CD4-positive, alpha-beta T cell (primary cell): ENCODE measurements around the gene SMR3B. TPM values are rescaled to one million over a fixed set of nuclear protein-coding genes. Genes with fewer than 3 reads are reported as not detected.

ENCODE experiments used
- ATAC-seq: fragments of 200-7000 bp; cut with Tn5 transposase; one replicate; pipeline ENCODE4 v1.10.0; 2022; ENCODE audit warnings: mild to moderate bottlenecking; ENCODE audit not compliant: poor library complexity
- CTCF ChIA-PET: fragments of 350-600 bp; sonication (Branson Sonifier 250); formaldehyde crosslinking; loops from one replicate; lab custom pipeline; 2021; ENCODE audit warnings: antibody characterized with exemption, inconsistent platforms; lab: Charles Lee
- POLR2A ChIA-PET: fragments of 350-600 bp; sonication (Branson Sonifier 250); formaldehyde crosslinking; loops from one replicate; lab custom pipeline; 2021; ENCODE audit warnings: antibody characterized with exemption, inconsistent platforms; lab: Charles Lee
- DNase-seq, 14 experiments: peaks; one replicate each; pipeline ENCODE4 v3.0.0-alpha.2; 2013 to 2020; ENCODE audit warnings: mixed read lengths in 2 of 14
- H3K27ac ChIP-seq, 2 donors: one replicate each; pipeline versions ENCODE4 v1.5.1 to v1.7.0; 2013; ENCODE audit warnings: low read length in 2 of 2, low read depth in 1 of 2, mild to moderate bottlenecking in 1 of 2
- H3K27me3 ChIP-seq, 2 experiments: 1 replicate in 1 of 2; 2 replicates in 1 of 2; pipeline versions ENCODE4 v1.6.1 to v1.7.0; 2013; ENCODE audit warnings: low read length in 2 of 2, control low read depth in 1 of 2, mild to moderate bottlenecking in 1 of 2, moderate library complexity in 1 of 2; ENCODE audit not compliant: insufficient read depth in 2 of 2, control insufficient read depth in 1 of 2
- H3K36me3 ChIP-seq: one replicate; pipeline ENCODE4 v1.6.1; 2013; ENCODE audit warnings: low read length, control low read depth; ENCODE audit not compliant: insufficient read depth
- H3K4me1 ChIP-seq: one replicate; pipeline ENCODE4 v1.6.1; 2013; ENCODE audit warnings: low read length, control low read depth; ENCODE audit not compliant: insufficient read depth
- H3K4me3 ChIP-seq: one replicate; pipeline ENCODE4 v1.5.1; 2013; ENCODE audit warnings: mild to moderate bottlenecking, low read length, moderate library complexity
- H3K9me3 ChIP-seq, 2 experiments: 1 replicate in 1 of 2; 2 replicates in 1 of 2; pipeline versions ENCODE4 v1.6.1 to v1.7.0; 2013; ENCODE audit warnings: low read length in 2 of 2, mild to moderate bottlenecking in 2 of 2, control low read depth in 1 of 2, moderate library complexity in 1 of 2; ENCODE audit not compliant: control insufficient read depth in 1 of 2, insufficient read depth in 1 of 2
- H3K27ac Mint-ChIP-seq: one replicate; pipeline ENCODE4 v1.8.0; 2020; ENCODE audit warnings: mixed read lengths
- H3K27me3 Mint-ChIP-seq: one replicate; pipeline ENCODE4 v1.8.0; 2021; ENCODE audit warnings: mixed read lengths
- H3K36me3 Mint-ChIP-seq: one replicate; pipeline ENCODE4 v1.8.0; 2021; ENCODE audit warnings: low read depth, mixed read lengths
- H3K4me1 Mint-ChIP-seq: one replicate; pipeline ENCODE4 v1.8.0; 2021; ENCODE audit warnings: low read depth, mixed read lengths
- H3K4me3 Mint-ChIP-seq: one replicate; pipeline ENCODE4 v1.8.0; 2020; ENCODE audit warnings: mild to moderate bottlenecking, mixed read lengths
- H3K9me3 Mint-ChIP-seq: one replicate; pipeline ENCODE4 v1.8.0; 2020; ENCODE audit warnings: mixed read lengths
- CTCF ChIP-seq: fragments of 200-600 bp; IDR thresholded peaks from one replicate; pipeline ENCODE4 v1.8.0; 2022; ENCODE audit warnings: antibody characterized with exemption, mild to moderate bottlenecking
- intact Hi-C, 2 experiments: fragments of 100-400 bp; cut with DNase I in 1 of 2; cut with micrococcal nuclease in 1 of 2; formaldehyde crosslinking; loops; one replicate each; pipeline versions ENCODE4 v1.15.1 to v1.9.0; 2023 to 2025; cut with DNase I, micrococcal nuclease
- polyA plus RNA-seq, 2 donors: library from polyadenylated mRNA; unstranded; fragments of 120-200 nt; gene quantifications; one replicate each; pipeline ENCODE4 v1.2.1, GENCODE V29; 2013
- total RNA-seq, 174 experiments: library from RNA in 2 of 174; stranded (reverse) in 2 of 174; gene quantifications; one replicate each; pipeline ENCODE4 v1.2.3 and lab custom pipeline; 2021 to 2026

SMR3B gene
- not detected for total RNA-seq
- polyA plus RNA-seq (2013, experiment 1 of 2), result not detected
- not detected for polyA plus RNA-seq (2013, experiment 2 of 2)
- total RNA-seq (lab: John Stamatoyannopoulos, UW), result 0 to 0.06 (median 0) reads per million in 172 experiments

GRCh38 chr4:70382691-70383181, at the start of gene SMR3B:
TSS of gene SMR3B (plus strand) at chr4:70383131. CDS start at chr4:70384511, 1,380 bp downstream.
- peaks cover 0 to 9% of the 10 kb centered on the region in 2 experiments for H3K9me3 ChIP-seq
- no peak within 1 kb of the TSS for H3K4me3 ChIP-seq
- CTCF ChIA-PET, result no interaction called here
- H3K4me3 Mint-ChIP-seq, result no peak within 1 kb of the TSS
- no peaks in the 10 kb centered on the region for H3K27me3 ChIP-seq
- intact Hi-C loops, result no loop called here
- no peaks in the 10 kb centered on the region for H3K27me3 Mint-ChIP-seq
- no peaks in the 10 kb centered on the region for H3K36me3 ChIP-seq
- POLR2A ChIA-PET, result no interaction called here
- H3K27ac Mint-ChIP-seq, result no peak within 1 kb of the TSS
- DNase-seq (no peak), ATAC-seq (no peak)
- TF ChIP-seq CTCF, result no peak
- no peaks in the 10 kb centered on the region for H3K36me3 Mint-ChIP-seq
- H3K4me1 ChIP-seq, result no peaks in the 10 kb centered on the region
- no peaks in the 10 kb centered on the region for H3K4me1 Mint-ChIP-seq
- H3K9me3 Mint-ChIP-seq, result peaks cover 2% of the 10 kb centered on the region
- H3K27ac ChIP-seq, result no peak within 1 kb of the TSS

GRCh38 chr4:70334681-70335080, 48.2 kb upstream of the SMR3B start, which contains the start of gene CABS1:
TSS of gene CABS1 (plus strand) at chr4:70334981. CDS start at chr4:70335040, 59 bp downstream.
- Histone ChIP-seq H3K4me1 (no peaks in the 10 kb centered on the region), H3K4me3 (no peak within 1 kb of the TSS), H3K27me3 (no peaks in the 10 kb centered on the region), H3K9me3 (no peaks in the 10 kb centered on the region), H3K27ac (no peak within 1 kb of the TSS), H3K36me3 (no peaks in the 10 kb centered on the region)
- no peak for TF ChIP-seq CTCF
- Mint-ChIP-seq H3K36me3 (no peaks in the 10 kb centered on the region), H3K27ac (no peak within 1 kb of the TSS), H3K4me1 (no peaks in the 10 kb centered on the region), H3K4me3 (no peak within 1 kb of the TSS), H3K9me3 (no peaks in the 10 kb centered on the region), H3K27me3 (no peaks in the 10 kb centered on the region)
- DNase-seq (no peak), ATAC-seq (no peak)
- POLR2A ChIA-PET, result no interaction called here
- CTCF ChIA-PET, result no interaction called here
- intact Hi-C loops, result no loop called here

GRCh38 chr4:70336043-70336442, 46.9 kb upstream of the SMR3B start:
- H3K9me3 Mint-ChIP-seq, result no peaks in the 10 kb centered on the region
- no peak overlapping the region for H3K4me3 Mint-ChIP-seq

More at GRCh38 chr4:70336043-70336442, 46.9 kb upstream of the SMR3B start:
- DNase-seq, result no peak
- Mint-ChIP-seq H3K27ac (no peak overlapping the region), H3K4me1 (no peaks in the 10 kb centered on the region), H3K27me3 (no peaks in the 10 kb centered on the region), H3K36me3 (no peaks in the 10 kb centered on the region)
- TF ChIP-seq CTCF, result no peak
- Histone ChIP-seq H3K9me3 (no peaks in the 10 kb centered on the region), H3K27ac (no peak overlapping the region), H3K4me3 (no peak overlapping the region), H3K4me1 (no peaks in the 10 kb centered on the region), H3K27me3 (no peaks in the 10 kb centered on the region), H3K36me3 (no peaks in the 10 kb centered on the region)
- POLR2A ChIA-PET, result no interaction called here
- intact Hi-C loops, result no loop called here
- no peak for ATAC-seq
- CTCF ChIA-PET, result no interaction called here
